GM23248 (cell line): Measurements from ENCODE around the gene TSPAN32. TPM values are rescaled to one million over a fixed set of nuclear protein-coding genes. Genes with fewer than 3 reads are reported as not detected.

Source experiments
- DNase-seq: peaks from one replicate; pipeline ENCODE4 v3.0.0-alpha.2; 2015
- H2AFZ ChIP-seq: fragments of 200-600 bp; sonication (generic); 2 replicates; pipeline ENCODE4 v1.6.1; 2016; ENCODE audit warnings: antibody characterized with exemption
- H3F3A ChIP-seq: fragments of 200-600 bp; sonication (generic); 2 replicates; pipeline ENCODE4 v1.6.1; 2016; ENCODE audit warnings: mild to moderate bottlenecking, antibody characterized with exemption, mixed run types; ENCODE audit not compliant: insufficient read depth
- H3K27ac ChIP-seq: fragments of 200-600 bp; sonication (generic); 2 replicates; pipeline ENCODE4 v1.5.1; 2016; ENCODE audit warnings: mild to moderate bottlenecking
- H3K27me3 ChIP-seq: fragments of 200-600 bp; sonication (generic); replicated peaks from 2 replicates; pipeline ENCODE4 v1.6.1; 2016; ENCODE audit warnings: mild to moderate bottlenecking; ENCODE audit not compliant: insufficient read depth
- H3K36me3 ChIP-seq: fragments of 200-600 bp; sonication (generic); 2 replicates; pipeline ENCODE4 v1.6.1; 2016; ENCODE audit warnings: low read depth, mild to moderate bottlenecking
- H3K4me1 ChIP-seq: fragments of 200-600 bp; sonication (generic); 2 replicates; pipeline ENCODE4 v1.6.1; 2016; ENCODE audit warnings: mild to moderate bottlenecking; ENCODE audit not compliant: insufficient read depth
- H3K4me2 ChIP-seq: fragments of 200-600 bp; sonication (generic); one replicate; pipeline ENCODE4 v1.6.1; 2016; ENCODE audit warnings: mild to moderate bottlenecking; ENCODE audit not compliant: unreplicated experiment
- H3K4me3 ChIP-seq: fragments of 200-600 bp; sonication (generic); 2 replicates; pipeline ENCODE4 v1.5.1; 2016; ENCODE audit warnings: mild to moderate bottlenecking
- H3K79me2 ChIP-seq: fragments of 200-600 bp; sonication (generic); 2 replicates; pipeline ENCODE4 v1.6.1; 2016; ENCODE audit warnings: mild to moderate bottlenecking; ENCODE audit not compliant: insufficient read depth
- H3K9ac ChIP-seq: fragments of 200-600 bp; sonication (generic); 2 replicates; pipeline ENCODE4 v1.6.1; 2016; ENCODE audit warnings: mild to moderate bottlenecking
- H3K9me2 ChIP-seq: fragments of 200-600 bp; sonication (generic); 2 replicates; pipeline ENCODE4 v1.6.1; 2016; ENCODE audit warnings: mixed run types, mild to moderate bottlenecking, moderate library complexity; ENCODE audit not compliant: insufficient read depth
- H3K9me3 ChIP-seq: fragments of 200-600 bp; sonication (generic); one replicate; pipeline ENCODE4 v1.6.1; 2017; ENCODE audit warnings: low read depth
- H4K20me1 ChIP-seq: fragments of 200-600 bp; sonication (generic); 2 replicates; pipeline ENCODE4 v1.6.0; 2016; ENCODE audit not compliant: insufficient read depth
- EZH2 ChIP-seq: fragments of 200-600 bp; sonication (generic); IDR thresholded peaks from 2 replicates; pipeline ENCODE4 v1.6.1; 2018; ENCODE audit warnings: antibody characterized with exemption, mild to moderate bottlenecking; ENCODE audit not compliant: insufficient read depth, poor library complexity, severe bottlenecking
- EZH2phosphoT487 ChIP-seq: fragments of 200-600 bp; sonication (generic); IDR thresholded peaks from 2 replicates; pipeline ENCODE4 v1.6.1; 2018; ENCODE audit warnings: antibody characterized with exemption, moderate library complexity, mild to moderate bottlenecking, low read depth; ENCODE audit not compliant: insufficient read depth
- WGBS, 2 experiments: methylation state at CpG; one replicate each; pipeline ENCODE4 v1.1.6; 2015 to 2017; ENCODE audit warnings: low lambda C conversion rate in 2 of 2, low coverage in 1 of 2; ENCODE audit errors: missing lambda C conversion rate in 2 of 2; 5-methylcytosine and 5-hydroxymethylcytosine counted together
- in situ Hi-C: fragments of 300-500 bp; cut with MboI; formaldehyde crosslinking; loops from 2 replicates; pipeline ENCODE4 v1.15.0; 2020
- polyA plus RNA-seq: library from polyadenylated mRNA; unstranded; fragments of >200 nt; fragmentation: Nextera tagmentation; extraction: Ambion mirVana; gene quantifications from 2 replicates; pipeline ENCODE4 v1.2.1, GENCODE V29; 2016
- total RNA-seq: library from RNA; depleted of rRNA; stranded (reverse); fragments of >200 nt; shearing (Covaris generic); gene quantifications from 2 replicates; pipeline ENCODE4 v1.2.3, GENCODE V29; 2014

Gene TSPAN32
- total and polyA plus RNA-seq, 2 experiments from 2014 or later, result not detected

- Histone ChIP-seq H3K9ac (no peak overlapping the region), H3K79me2 (no peaks in the 10 kb centered on the region), H4K20me1 (no peaks in the 10 kb centered on the region), H3K4me2 (no peak overlapping the region), H3K9me2 (no peaks in the 10 kb centered on the region), H3K4me1 (no peaks in the 10 kb centered on the region), H3K27ac (no peak overlapping the region), H2AFZ (no peak overlapping the region), H3K4me3 (no peak overlapping the region), H3K9me3 (no peaks in the 10 kb centered on the region), H3K27me3 (peaks cover 69% of the 10 kb centered on the region), H3K36me3 (no peaks in the 10 kb centered on the region), H3F3A (no peaks in the 10 kb centered on the region)
- in situ Hi-C loops, result no loop called here
- DNase-seq, result no peak
- 50 to 56% methylated on average over 7 of the region's 7 CpGs for WGBS, 2 experiments
- no peak for TF ChIP-seq EZH2
- TF ChIP-seq EZH2phosphoT487, result no peak
These were observed 28.9 kb upstream of the TSPAN32 start for GRCh38 chr11:2272946-2273280.

GRCh38 chr11:2273311-2273710 lies 28.5 kb upstream of the TSPAN32 start:
- Histone ChIP-seq H3K9me3 (no peaks in the 10 kb centered on the region), H3K4me3 (no peak overlapping the region), H3K9me2 (no peaks in the 10 kb centered on the region), H3F3A (no peaks in the 10 kb centered on the region), H3K36me3 (no peaks in the 10 kb centered on the region), H3K27me3 (peaks cover 70% of the 10 kb centered on the region), H3K79me2 (no peaks in the 10 kb centered on the region), H3K4me1 (no peaks in the 10 kb centered on the region), H4K20me1 (no peaks in the 10 kb centered on the region), H3K4me2 (no peak overlapping the region), H2AFZ (no peak overlapping the region), H3K27ac (no peak overlapping the region), H3K9ac (no peak overlapping the region)
- TF ChIP-seq EZH2phosphoT487 (no peak), EZH2 (no peak)
- DNase-seq, result no peak
- in situ Hi-C loops, result no loop called here
- WGBS, 2 experiments, result 75 to 80% methylated on average over 15 of the region's 15 CpGs

- TF ChIP-seq EZH2phosphoT487 (no peak), EZH2 (no peak)
- Histone ChIP-seq H3K4me2 (no peak overlapping the region), H3K4me1 (no peaks in the 10 kb centered on the region), H4K20me1 (no peaks in the 10 kb centered on the region), H3K9me2 (no peaks in the 10 kb centered on the region), H3K36me3 (no peaks in the 10 kb centered on the region), H2AFZ (no peak overlapping the region), H3K27ac (no peak overlapping the region), H3K4me3 (no peak overlapping the region), H3K27me3 (peaks cover 69% of the 10 kb centered on the region), H3K9me3 (no peaks in the 10 kb centered on the region), H3K79me2 (no peaks in the 10 kb centered on the region), H3K9ac (no peak overlapping the region), H3F3A (no peaks in the 10 kb centered on the region)
- DNase-seq, result no peak
- in situ Hi-C loops, result no loop called here
- WGBS, 2 experiments, result 70 to 75% methylated on average over 12 of the region's 12 CpGs
These were observed 28.0 kb upstream of the TSPAN32 start for GRCh38 chr11:2273771-2274170.

GRCh38 chr11:2275334-2276279 lies 26.2 kb upstream of the TSPAN32 start:
- Histone ChIP-seq H2AFZ (no peak overlapping the region), H3K4me2 (no peak overlapping the region), H3K9me2 (no peaks in the 10 kb centered on the region), H3K4me1 (no peaks in the 10 kb centered on the region), H3K36me3 (no peaks in the 10 kb centered on the region), H3K79me2 (no peaks in the 10 kb centered on the region), H3K27me3 (peaks cover 69% of the 10 kb centered on the region), H3K9ac (no peak overlapping the region), H3K4me3 (no peak overlapping the region), H3F3A (no peaks in the 10 kb centered on the region), H4K20me1 (no peaks in the 10 kb centered on the region), H3K9me3 (no peaks in the 10 kb centered on the region), H3K27ac (no peak overlapping the region)
- 59 to 65% methylated on average over 29 to 30 of the region's 30 CpGs for WGBS, 2 experiments
- DNase-seq, result no peak
- in situ Hi-C loops, result loop anchor here (25.0 kb wide), 1 partner anchor 88 kb away; no protein-coding TSS in a partner anchor
- no peak for TF ChIP-seq EZH2phosphoT487
- no peak for TF ChIP-seq EZH2
